WTC11 (cell line): Measurements from ENCODE around the gene AHCYL1.

Experiments
- NFYB ChIP-seq: sonication (generic); formaldehyde crosslinking; conservative IDR thresholded peaks from 2 replicates; pipeline ENCODE4 v1.8.0; 2022; ENCODE audit warnings: low read depth, missing genetic modification reagents
- TEAD4 ChIP-seq: sonication (generic); formaldehyde crosslinking; IDR thresholded peaks from 2 replicates; pipeline ENCODE4 v1.8.0; 2022; ENCODE audit warnings: mild to moderate bottlenecking, missing genetic modification reagents
- ZNF121 ChIP-seq: sonication (generic); formaldehyde crosslinking; IDR thresholded peaks from 2 replicates; pipeline ENCODE4 v1.8.0; 2023; ENCODE audit warnings: missing genetic modification reagents
- TF ChIP-seq, protein P1 (sequence below): fragments of 200-600 bp; IDR thresholded peaks from 2 replicates; pipeline ENCODE4 v1.8.0; 2022; ENCODE audit warnings: antibody characterized with exemption
- TF ChIP-seq, protein P2 (sequence below): sonication (generic); formaldehyde crosslinking; IDR thresholded peaks from 2 replicates; pipeline ENCODE4 v1.8.1; 2023; ENCODE audit warnings: mild to moderate bottlenecking, moderate library complexity, missing genetic modification reagents
- TF ChIP-seq, protein P3 (sequence below): sonication (generic); formaldehyde crosslinking; IDR thresholded peaks from 2 replicates; pipeline ENCODE4 v1.8.0; 2022; ENCODE audit warnings: mild to moderate bottlenecking, missing genetic modification reagents

DNA sequence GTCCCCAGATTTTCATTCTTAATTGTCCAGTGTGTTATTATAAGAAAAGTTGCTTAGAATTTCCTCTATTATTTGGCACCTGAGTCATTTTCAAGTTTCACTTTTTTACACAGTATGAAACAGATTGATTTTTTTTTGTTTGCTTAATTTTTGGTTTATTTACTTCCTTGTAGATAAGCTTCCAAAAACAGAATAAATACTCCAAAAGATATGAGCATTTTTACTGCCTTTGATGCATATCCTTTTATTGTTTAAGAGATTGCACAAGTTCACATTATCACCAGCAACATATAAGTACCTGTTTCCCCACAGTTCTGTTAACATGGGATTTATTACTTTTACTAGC, 36.3 kb upstream of the AHCYL1 start:
- TF ChIP-seq, protein P1, sequence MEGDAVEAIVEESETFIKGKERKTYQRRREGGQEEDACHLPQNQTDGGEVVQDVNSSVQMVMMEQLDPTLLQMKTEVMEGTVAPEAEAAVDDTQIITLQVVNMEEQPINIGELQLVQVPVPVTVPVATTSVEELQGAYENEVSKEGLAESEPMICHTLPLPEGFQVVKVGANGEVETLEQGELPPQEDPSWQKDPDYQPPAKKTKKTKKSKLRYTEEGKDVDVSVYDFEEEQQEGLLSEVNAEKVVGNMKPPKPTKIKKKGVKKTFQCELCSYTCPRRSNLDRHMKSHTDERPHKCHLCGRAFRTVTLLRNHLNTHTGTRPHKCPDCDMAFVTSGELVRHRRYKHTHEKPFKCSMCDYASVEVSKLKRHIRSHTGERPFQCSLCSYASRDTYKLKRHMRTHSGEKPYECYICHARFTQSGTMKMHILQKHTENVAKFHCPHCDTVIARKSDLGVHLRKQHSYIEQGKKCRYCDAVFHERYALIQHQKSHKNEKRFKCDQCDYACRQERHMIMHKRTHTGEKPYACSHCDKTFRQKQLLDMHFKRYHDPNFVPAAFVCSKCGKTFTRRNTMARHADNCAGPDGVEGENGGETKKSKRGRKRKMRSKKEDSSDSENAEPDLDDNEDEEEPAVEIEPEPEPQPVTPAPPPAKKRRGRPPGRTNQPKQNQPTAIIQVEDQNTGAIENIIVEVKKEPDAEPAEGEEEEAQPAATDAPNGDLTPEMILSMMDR = no peak
- TF ChIP-seq, protein P2, sequence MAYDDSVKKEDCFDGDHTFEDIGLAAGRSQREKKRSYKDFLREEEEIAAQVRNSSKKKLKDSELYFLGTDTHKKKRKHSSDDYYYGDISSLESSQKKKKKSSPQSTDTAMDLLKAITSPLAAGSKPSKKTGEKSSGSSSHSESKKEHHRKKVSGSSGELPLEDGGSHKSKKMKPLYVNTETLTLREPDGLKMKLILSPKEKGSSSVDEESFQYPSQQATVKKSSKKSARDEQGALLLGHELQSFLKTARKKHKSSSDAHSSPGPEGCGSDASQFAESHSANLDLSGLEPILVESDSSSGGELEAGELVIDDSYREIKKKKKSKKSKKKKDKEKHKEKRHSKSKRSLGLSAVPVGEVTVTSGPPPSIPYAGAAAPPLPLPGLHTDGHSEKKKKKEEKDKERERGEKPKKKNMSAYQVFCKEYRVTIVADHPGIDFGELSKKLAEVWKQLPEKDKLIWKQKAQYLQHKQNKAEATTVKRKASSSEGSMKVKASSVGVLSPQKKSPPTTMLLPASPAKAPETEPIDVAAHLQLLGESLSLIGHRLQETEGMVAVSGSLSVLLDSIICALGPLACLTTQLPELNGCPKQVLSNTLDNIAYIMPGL = no peak
- no peak for TF ChIP-seq ZNF121
- TF ChIP-seq TEAD4 = no peak
- TF ChIP-seq, protein P3, sequence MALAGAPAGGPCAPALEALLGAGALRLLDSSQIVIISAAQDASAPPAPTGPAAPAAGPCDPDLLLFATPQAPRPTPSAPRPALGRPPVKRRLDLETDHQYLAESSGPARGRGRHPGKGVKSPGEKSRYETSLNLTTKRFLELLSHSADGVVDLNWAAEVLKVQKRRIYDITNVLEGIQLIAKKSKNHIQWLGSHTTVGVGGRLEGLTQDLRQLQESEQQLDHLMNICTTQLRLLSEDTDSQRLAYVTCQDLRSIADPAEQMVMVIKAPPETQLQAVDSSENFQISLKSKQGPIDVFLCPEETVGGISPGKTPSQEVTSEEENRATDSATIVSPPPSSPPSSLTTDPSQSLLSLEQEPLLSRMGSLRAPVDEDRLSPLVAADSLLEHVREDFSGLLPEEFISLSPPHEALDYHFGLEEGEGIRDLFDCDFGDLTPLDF = no peak
- no peak for TF ChIP-seq NFYB (CRISPR knock-in tag)
